B cell (primary cell): ENCODE results near the gene NUDT4B. TPM values are rescaled to one million over a fixed set of nuclear protein-coding genes. Genes with fewer than 3 reads are reported as not detected.
"Not testable (repeated sequence)": the region's sequence is repeated elsewhere in the genome, so short reads cannot be mapped to it uniquely, and the experiment has no call there.

Experiments used
- ATAC-seq: fragments of 200-7000 bp; cut with Tn5 transposase; one replicate; pipeline ENCODE4 v1.10.0; 2021; ENCODE audit warnings: low read depth, mild to moderate bottlenecking, moderate number of reproducible peaks, moderate library complexity
- CTCF ChIA-PET: fragments of 350-600 bp; sonication (Branson Sonifier 250); formaldehyde crosslinking; loops from one replicate; lab custom pipeline; 2021; ENCODE audit warnings: antibody characterized with exemption, inconsistent platforms; lab: Charles Lee
- POLR2A ChIA-PET: fragments of 350-600 bp; sonication (Branson Sonifier 250); formaldehyde crosslinking; loops from one replicate; lab custom pipeline; 2021; ENCODE audit warnings: antibody characterized with exemption; lab: Charles Lee
- DNase-seq: peaks from one replicate; pipeline ENCODE4 v3.0.0; 2013
- H2AFZ ChIP-seq: 2 replicates; pipeline ENCODE4 v1.6.1; 2012; ENCODE audit warnings: mild to moderate bottlenecking, low read depth, low read length; ENCODE audit not compliant: insufficient read depth, poor library complexity, severe bottlenecking
- H3K27ac ChIP-seq, 2 donors: 1 replicate in 1 of 2; 2 replicates in 1 of 2; pipeline ENCODE4 v1.5.1; 2012 to 2013; ENCODE audit warnings: low read length in 2 of 2, mild to moderate bottlenecking in 2 of 2, moderate library complexity in 1 of 2
- H3K27me3 ChIP-seq, 4 experiments: fragments of 200-600 bp in 1 of 4; sonication (generic) in 1 of 4; replicated peaks in 1 of 4; 1 replicate in 2 of 4; 2 replicates in 2 of 4; pipeline versions ENCODE4 v1.6.1 to v1.7.0; 2013 to 2016; ENCODE audit warnings: low read length in 3 of 4, mild to moderate bottlenecking in 2 of 4, mixed read lengths in 1 of 4, moderate library complexity in 1 of 4; ENCODE audit not compliant: insufficient read depth in 4 of 4, control insufficient read depth in 3 of 4; ENCODE audit errors: control extremely low read depth in 1 of 4
- H3K36me3 ChIP-seq, 2 experiments: replicated peaks in 1 of 2; 1 replicate in 1 of 2; 2 replicates in 1 of 2; pipeline versions ENCODE4 v1.6.1 to v1.7.1; 2013; ENCODE audit warnings: low read length in 1 of 2; ENCODE audit not compliant: insufficient read depth in 2 of 2, control insufficient read depth in 1 of 2; ENCODE audit errors: control extremely low read depth in 1 of 2, extremely low read depth in 1 of 2
- H3K4me1 ChIP-seq, 2 donors: fragments of 200-600 bp in 1 of 2; sonication (generic) in 1 of 2; 1 replicate in 1 of 2; 2 replicates in 1 of 2; pipeline versions ENCODE4 v1.5.1 to v1.6.1; 2013 to 2017; ENCODE audit warnings: low read length in 2 of 2; ENCODE audit not compliant: control insufficient read depth in 2 of 2, insufficient read depth in 2 of 2
- H3K4me2 ChIP-seq: replicated peaks from 2 replicates; pipeline ENCODE3; 2012; ENCODE audit warnings: mild to moderate bottlenecking, low read depth, low read length; ENCODE audit not compliant: poor library complexity, severe bottlenecking
- H3K4me3 ChIP-seq, 5 experiments: fragments of 200-600 bp in 1 of 5; sonication (generic) in 1 of 5; 1 replicate in 3 of 5; 2 replicates in 2 of 5; pipeline versions ENCODE4 v1.5.1 to v1.7.0; 2011 to 2016; ENCODE audit warnings: low read length in 4 of 5, mild to moderate bottlenecking in 4 of 5, low read depth in 2 of 5, control low read depth in 1 of 5, moderate library complexity in 1 of 5; ENCODE audit not compliant: insufficient read depth in 1 of 5; ENCODE audit errors: control extremely low read depth in 1 of 5, extremely low read depth in 1 of 5
- H3K79me2 ChIP-seq: fragments of 200-600 bp; sonication (generic); one replicate; pipeline ENCODE4 v1.6.0; 2016; ENCODE audit warnings: low read length; ENCODE audit not compliant: control insufficient read depth, insufficient read depth
- H3K9ac ChIP-seq: fragments of 200-600 bp; sonication (generic); 2 replicates; pipeline ENCODE4 v1.6.1; 2017; ENCODE audit warnings: mild to moderate bottlenecking, low read length, moderate library complexity
- H3K9me3 ChIP-seq, 3 donors: one replicate each; pipeline versions ENCODE4 v1.6.1 to v1.7.1; 2013; ENCODE audit warnings: low read length in 2 of 3; ENCODE audit not compliant: control insufficient read depth in 2 of 3, insufficient read depth in 1 of 3; ENCODE audit errors: control extremely low read depth in 1 of 3
- H4K20me1 ChIP-seq: 2 replicates; pipeline ENCODE4 v1.6.0; 2012; ENCODE audit warnings: mild to moderate bottlenecking, low read length; ENCODE audit not compliant: insufficient read depth, control insufficient read depth, poor library complexity, severe bottlenecking
- H3K27ac Mint-ChIP-seq: one replicate; pipeline ENCODE4 v1.8.0; 2021; ENCODE audit warnings: mixed read lengths
- H3K27me3 Mint-ChIP-seq: one replicate; pipeline ENCODE4 v1.8.0; 2021; ENCODE audit warnings: mixed read lengths
- H3K4me1 Mint-ChIP-seq: one replicate; pipeline ENCODE4 v1.8.0; 2021; ENCODE audit warnings: mixed read lengths
- H3K4me3 Mint-ChIP-seq: one replicate; pipeline ENCODE4 v1.8.0; 2021; ENCODE audit warnings: mixed read lengths
- H3K9me3 Mint-ChIP-seq: one replicate; pipeline ENCODE4 v1.8.0; 2022; ENCODE audit warnings: mixed read lengths; ENCODE audit not compliant: insufficient read depth
- WGBS: methylation state at CpG from one replicate; pipeline ENCODE4 v1.1.5; 2013; ENCODE audit warnings: missing lambda C conversion rate; ENCODE audit not compliant: insufficient coverage; 5-methylcytosine and 5-hydroxymethylcytosine counted together
- intact Hi-C: fragments of 100-400 bp; cut with micrococcal nuclease; formaldehyde crosslinking; loops from one replicate; pipeline ENCODE4 v1.10.0; 2022
- polyA plus RNA-seq: library from polyadenylated mRNA; depleted of rRNA; stranded (reverse); fragments of >200 nt; gene quantifications from 2 replicates; pipeline ENCODE4 v1.2.3, GENCODE V29; 2012
- total RNA-seq, 2 donors: library from RNA; stranded (reverse); fragments of 120-200 nt in 1 of 2; gene quantifications; 1 replicate in 1 of 2; 2 replicates in 1 of 2; pipeline versions ENCODE4 v1.2.3 to v1.2.4, GENCODE V29; 2013 to 2022

NUDT4B gene
- total and polyA plus RNA-seq, 2 donors (not counting 1 experiment from before 2014, with no cell fraction given): 2.6 to 10.7 TPM

DNA sequence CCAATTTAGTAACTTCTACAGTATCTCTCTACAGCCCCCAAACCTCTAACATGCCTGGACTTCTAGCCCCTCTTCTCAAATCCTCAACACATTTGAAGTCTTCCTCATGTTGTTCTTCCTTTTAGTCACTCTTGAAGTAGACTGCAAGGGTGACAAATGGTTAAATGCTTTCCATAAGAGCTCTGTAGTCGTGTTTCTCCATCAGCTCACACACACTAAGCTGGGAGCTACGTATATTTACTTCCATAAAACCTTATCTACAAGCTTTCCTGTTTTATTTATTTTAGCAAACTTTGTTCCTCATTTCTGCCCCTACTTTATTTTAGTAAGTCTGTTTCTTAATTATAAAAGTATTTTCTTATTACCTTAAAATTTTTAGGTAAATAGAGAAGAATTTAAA, 19.0 kb upstream of the NUDT4B start:
- H3K4me2 ChIP-seq, H3K9ac ChIP-seq, H3K4me1 Mint-ChIP-seq, CTCF ChIA-PET, H3K27me3 Mint-ChIP-seq, H3K27ac ChIP-seq, POLR2A ChIA-PET, H3K9me3 ChIP-seq, DNase-seq, H4K20me1 ChIP-seq, ATAC-seq, H3K4me3 Mint-ChIP-seq, H3K4me1 ChIP-seq, H3K27ac Mint-ChIP-seq, intact Hi-C loops, H3K4me3 ChIP-seq, H3K27me3 ChIP-seq, H2AFZ ChIP-seq, H3K79me2 ChIP-seq, H3K36me3 ChIP-seq, H3K9me3 Mint-ChIP-seq: not testable (repeated sequence)
- WGBS: no CpG with 5 or more reads among the region's 2 CpGs

DNA sequence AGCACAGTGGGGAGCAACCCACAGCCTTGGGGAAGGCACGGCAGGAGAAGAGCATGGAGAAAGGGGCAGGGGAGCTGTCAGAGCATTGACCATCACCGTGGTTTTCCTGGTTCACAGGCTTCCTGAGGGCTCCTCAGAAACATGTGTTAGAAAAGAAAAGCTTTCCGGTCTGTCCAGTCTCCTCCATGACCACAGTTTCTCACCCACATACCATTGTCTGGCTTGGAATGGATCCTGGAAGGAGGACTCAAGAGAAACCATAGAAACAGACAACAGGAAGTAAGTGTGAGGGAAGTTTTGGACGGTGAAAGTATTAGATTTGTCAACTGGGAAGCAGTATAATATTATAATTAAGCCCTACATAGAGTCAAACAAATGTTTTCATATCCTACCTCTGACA, 16.3 kb upstream of the NUDT4B start:
- CTCF ChIA-PET, H3K4me1 ChIP-seq, H3K27me3 ChIP-seq, H3K4me3 ChIP-seq, intact Hi-C loops, H3K4me3 Mint-ChIP-seq, H2AFZ ChIP-seq, H3K27ac ChIP-seq, H3K4me1 Mint-ChIP-seq, H3K27me3 Mint-ChIP-seq, H4K20me1 ChIP-seq, H3K79me2 ChIP-seq, H3K4me2 ChIP-seq, H3K9ac ChIP-seq, H3K27ac Mint-ChIP-seq, POLR2A ChIA-PET, ATAC-seq, H3K9me3 Mint-ChIP-seq, DNase-seq, H3K36me3 ChIP-seq, H3K9me3 ChIP-seq: not testable (repeated sequence)
- no CpG with 5 or more reads among the region's 4 CpGs for WGBS

GRCh38 chr1:148733585-148734310, 14.8 kb upstream of the NUDT4B start:
- H3K27me3 Mint-ChIP-seq, H3K27ac ChIP-seq, H3K27me3 ChIP-seq, H3K4me2 ChIP-seq, H3K36me3 ChIP-seq, H4K20me1 ChIP-seq, H3K4me3 Mint-ChIP-seq, H3K27ac Mint-ChIP-seq, H2AFZ ChIP-seq, intact Hi-C loops, H3K9ac ChIP-seq, H3K4me1 Mint-ChIP-seq, H3K4me3 ChIP-seq, H3K4me1 ChIP-seq, DNase-seq, CTCF ChIA-PET, H3K9me3 ChIP-seq, H3K79me2 ChIP-seq, H3K9me3 Mint-ChIP-seq, POLR2A ChIA-PET: not testable (repeated sequence)
- no CpG with 5 or more reads among the region's 5 CpGs for WGBS
- ATAC-seq: peak; percentile 48

DNA sequence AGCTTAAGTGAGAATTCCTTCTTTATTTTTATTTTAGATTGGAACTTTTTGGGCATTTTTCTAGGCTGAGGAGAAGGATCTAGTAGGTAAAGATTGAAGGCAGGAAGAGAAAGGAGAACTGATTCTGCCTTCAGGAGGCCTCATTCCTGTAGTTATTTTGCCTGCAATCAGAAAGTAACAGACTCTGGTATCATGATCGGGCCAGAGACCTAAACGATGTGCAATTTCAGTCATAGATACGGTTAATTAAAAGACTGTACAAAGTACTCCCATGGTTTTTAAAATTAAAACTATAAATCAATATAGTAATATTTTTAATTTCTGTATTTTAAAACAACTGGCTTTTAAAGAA, 14.3 kb upstream of the NUDT4B start:
- POLR2A ChIA-PET, H2AFZ ChIP-seq, H3K36me3 ChIP-seq, H3K9me3 ChIP-seq, H3K27ac ChIP-seq, CTCF ChIA-PET, H3K4me2 ChIP-seq, H3K4me3 ChIP-seq, H3K27me3 Mint-ChIP-seq, H4K20me1 ChIP-seq, ATAC-seq, H3K4me1 ChIP-seq, H3K4me3 Mint-ChIP-seq, H3K9me3 Mint-ChIP-seq, H3K9ac ChIP-seq, H3K4me1 Mint-ChIP-seq, H3K27ac Mint-ChIP-seq, H3K79me2 ChIP-seq, H3K27me3 ChIP-seq, intact Hi-C loops, DNase-seq: not testable (repeated sequence)
- no CpG with 5 or more reads among the region's 3 CpGs for WGBS
